SK-N-MC (cell line): Measurements from ENCODE around the gene VPS41.

Experiments
- EZH2 ChIP-seq: fragments of 200-600 bp; sonication (generic); IDR thresholded peaks from one replicate; pipeline ENCODE4 v1.6.1; 2017; ENCODE audit warnings: antibody characterized with exemption
- FOXP2 ChIP-seq: optimal IDR thresholded peaks from 2 replicates; pipeline ENCODE3; 2011; ENCODE audit warnings: mild to moderate bottlenecking, moderate library complexity; ENCODE audit not compliant: insufficient read depth; ENCODE audit errors: extremely low read length, control extremely low read depth
- POLR2AphosphoS5 ChIP-seq: IDR thresholded peaks from 2 replicates; pipeline ENCODE4 v1.6.1; 2012; ENCODE audit warnings: mild to moderate bottlenecking, low read depth, low read length, borderline replicate concordance

DNA sequence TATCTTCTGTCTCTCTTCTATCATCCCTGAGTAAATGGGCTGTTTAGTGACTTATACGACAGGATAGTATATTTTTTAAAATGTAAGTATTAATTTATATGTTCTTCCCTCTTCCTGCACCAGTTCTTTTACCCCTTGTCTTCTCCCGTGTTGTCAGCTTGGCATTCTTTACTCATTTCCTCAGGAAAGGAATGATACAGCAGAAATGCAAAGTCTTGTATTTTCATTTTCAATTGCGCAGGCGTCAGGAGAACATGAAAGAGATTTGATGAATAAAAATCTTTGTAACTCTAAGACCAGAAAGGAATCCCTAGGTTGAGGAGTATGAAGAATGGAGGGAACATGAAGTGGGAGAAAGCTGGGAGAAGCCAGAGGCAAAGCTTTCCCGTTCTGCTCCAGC, 18.8 kb upstream of the VPS41 start:
- TF ChIP-seq EZH2 (no peak), POLR2AphosphoS5 (no peak), FOXP2 (no peak)
